Neuronal stem cell (in vitro differentiated cells): ENCODE results near the gene ACTRT2.

ENCODE experiments used
- DNase-seq: peaks from one replicate; pipeline ENCODE4 v3.0.0-alpha.2; 2013; ENCODE audit warnings: low spot score
- H2AFZ ChIP-seq: one replicate; pipeline ENCODE4 v1.6.1; 2013; ENCODE audit warnings: mild to moderate bottlenecking, low read length, inconsistent platforms
- H2AK5ac ChIP-seq: 2 replicates; pipeline ENCODE4 v1.6.1; 2013; ENCODE audit warnings: low read depth, mild to moderate bottlenecking, inconsistent platforms, low read length, moderate library complexity, mixed read lengths
- H2BK120ac ChIP-seq: 2 replicates; pipeline ENCODE4 v1.6.1; 2013; ENCODE audit warnings: low read depth, mild to moderate bottlenecking, inconsistent platforms, low read length, moderate library complexity, mixed read lengths
- H2BK12ac ChIP-seq: one replicate; pipeline ENCODE4 v1.6.1; 2013; ENCODE audit warnings: low read length, inconsistent platforms
- H2BK15ac ChIP-seq: 2 replicates; pipeline ENCODE4 v1.6.1; 2013; ENCODE audit warnings: mild to moderate bottlenecking, low read length, inconsistent platforms, mixed read lengths
- H2BK5ac ChIP-seq: one replicate; pipeline ENCODE4 v1.6.1; 2013; ENCODE audit warnings: inconsistent platforms, mild to moderate bottlenecking, low read length, moderate library complexity
- H3K14ac ChIP-seq: one replicate; pipeline ENCODE4 v1.6.1; 2013; ENCODE audit warnings: low read length, inconsistent platforms
- H3K18ac ChIP-seq: 2 replicates; pipeline ENCODE4 v1.6.1; 2013; ENCODE audit warnings: low read length, inconsistent platforms
- H3K23ac ChIP-seq: 2 replicates; pipeline ENCODE4 v1.6.1; 2013; ENCODE audit warnings: low read depth, mild to moderate bottlenecking, mixed read lengths, low read length, inconsistent platforms; ENCODE audit not compliant: poor library complexity
- H3K27ac ChIP-seq: replicated peaks from 3 replicates; pipeline ENCODE4 v1.5.1; 2013; ENCODE audit warnings: low read length, inconsistent platforms
- H3K27me3 ChIP-seq, 3 experiments: 2 replicates each; pipeline ENCODE4 v1.6.1; 2013; ENCODE audit warnings: low read length in 3 of 3, mild to moderate bottlenecking in 2 of 3, inconsistent platforms in 1 of 3, low read depth in 1 of 3, mixed read lengths in 1 of 3, moderate library complexity in 1 of 3; ENCODE audit not compliant: control insufficient read depth in 3 of 3, insufficient read depth in 3 of 3
- H3K36me3 ChIP-seq, 2 donors: replicated peaks in 1 of 2; 2 replicates each; pipeline ENCODE4 v1.6.1; 2013; ENCODE audit warnings: low read length in 2 of 2; ENCODE audit not compliant: control insufficient read depth in 2 of 2, insufficient read depth in 2 of 2
- H3K4ac ChIP-seq: 2 replicates; pipeline ENCODE4 v1.6.1; 2013; ENCODE audit warnings: inconsistent platforms, mild to moderate bottlenecking, low read length, moderate library complexity
- H3K4me1 ChIP-seq, 2 donors: 1 replicate in 1 of 2; 2 replicates in 1 of 2; pipeline ENCODE4 v1.6.1; 2013; ENCODE audit warnings: low read length in 2 of 2, low read depth in 1 of 2; ENCODE audit not compliant: control insufficient read depth in 2 of 2, insufficient read depth in 1 of 2
- H3K4me2 ChIP-seq: one replicate; pipeline ENCODE4 v1.6.1; 2013; ENCODE audit warnings: mild to moderate bottlenecking, low read length, inconsistent platforms; ENCODE audit not compliant: insufficient read depth, poor library complexity, severe bottlenecking
- H3K4me3 ChIP-seq, 2 donors: 2 replicates each; pipeline ENCODE4 v1.5.1; 2013; ENCODE audit warnings: low read length in 2 of 2, mild to moderate bottlenecking in 2 of 2, inconsistent platforms in 1 of 2, moderate library complexity in 1 of 2
- H3K79me1 ChIP-seq: one replicate; pipeline ENCODE4 v1.6.1; 2013; ENCODE audit warnings: low read depth, mild to moderate bottlenecking, inconsistent platforms, low read length, moderate library complexity
- H3K9ac ChIP-seq: one replicate; pipeline ENCODE4 v1.6.1; 2013; ENCODE audit warnings: mild to moderate bottlenecking, low read depth, low read length, inconsistent platforms; ENCODE audit not compliant: poor library complexity
- H3K9me3 ChIP-seq, 2 donors: replicated peaks in 1 of 2; 2 replicates each; pipeline versions ENCODE3 to v1.6.1; 2013; ENCODE audit warnings: low read length in 2 of 2, mild to moderate bottlenecking in 2 of 2, inconsistent platforms in 1 of 2, low read depth in 1 of 2, mixed read lengths in 1 of 2, moderate library complexity in 1 of 2; ENCODE audit not compliant: control insufficient read depth in 2 of 2, insufficient read depth in 1 of 2
- H4K8ac ChIP-seq: one replicate; pipeline ENCODE4 v1.6.1; 2013; ENCODE audit warnings: low read depth, mild to moderate bottlenecking, inconsistent platforms, low read length, moderate library complexity
- H4K91ac ChIP-seq: one replicate; pipeline ENCODE4 v1.6.1; 2013; ENCODE audit warnings: low read length, low read depth, mild to moderate bottlenecking, inconsistent platforms; ENCODE audit not compliant: poor library complexity
- WGBS, 2 donors: extraction: QIAGEN DNeasy Blood & Tissue Kit; methylation state at CpG; one replicate each; pipeline ENCODE4 v1.1.7; 2013; ENCODE audit warnings: missing lambda C conversion rate in 2 of 2, mixed read lengths in 1 of 2; ENCODE audit not compliant: insufficient read length in 2 of 2, insufficient replicate concordance in 1 of 2; ENCODE audit errors: extremely low coverage in 2 of 2; 5-methylcytosine and 5-hydroxymethylcytosine counted together

ACTRT2 gene

GRCh38 chr1:2975466-2976179, 45.6 kb upstream of the ACTRT2 start:
- no peak overlapping the region for H2BK12ac ChIP-seq
- peak overlapping the region; percentile 58 for H3K18ac ChIP-seq
- H2BK5ac ChIP-seq, result no peak overlapping the region
- H2BK120ac ChIP-seq, result no peak overlapping the region
- no peak overlapping the region for H3K4me2 ChIP-seq
- no peak overlapping the region for H4K8ac ChIP-seq
- no peak for DNase-seq
- no peak overlapping the region for H3K4ac ChIP-seq
- no peaks in the 10 kb centered on the region for H3K36me3 ChIP-seq
- no peak overlapping the region for H2BK15ac ChIP-seq
- H3K4me1 ChIP-seq, result peaks cover 0 to 2% of the 10 kb centered on the region in 2 donors
- peak overlapping the region in 1 of 2 donors; percentile 57 for H3K4me3 ChIP-seq
- no peak overlapping the region for H3K14ac ChIP-seq
- peak overlapping the region; percentile 83 for H3K9ac ChIP-seq
- peaks cover 3% of the 10 kb centered on the region for H3K79me1 ChIP-seq
- H3K23ac ChIP-seq, result no peak overlapping the region
- no CpG with 5 or more reads among the region's 19 CpGs for WGBS, 2 donors
- peaks cover 0 to 3% of the 10 kb centered on the region in 2 donors for H3K9me3 ChIP-seq
- peak overlapping the region; percentile 61 for H2AK5ac ChIP-seq
- H4K91ac ChIP-seq, result no peak overlapping the region
- H2AFZ ChIP-seq, result no peak overlapping the region
- H3K27ac ChIP-seq, result no peak overlapping the region
- H3K27me3 ChIP-seq, result peaks cover 0 to 25% (median 0%) of the 10 kb centered on the region in 3 experiments

DNA sequence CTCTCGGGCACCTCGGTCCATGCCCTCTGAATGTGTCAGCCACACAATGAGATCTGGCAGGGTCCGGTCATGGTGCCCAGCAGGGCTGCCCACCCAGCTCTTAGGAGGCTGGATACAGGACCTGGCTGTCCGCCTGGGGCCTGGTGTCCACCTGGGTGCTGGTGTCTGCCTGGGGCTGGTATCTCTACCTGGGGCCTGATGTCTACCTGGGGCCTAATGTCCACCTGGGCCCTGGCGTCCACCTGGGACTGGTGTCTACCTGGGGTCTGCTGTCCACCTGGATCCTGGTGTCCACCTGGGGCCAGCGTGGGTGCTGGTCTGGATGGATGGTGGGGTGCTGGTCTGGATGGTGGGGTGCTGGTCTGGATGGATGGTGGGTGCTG, 45.1 kb upstream of the ACTRT2 start:
- Histone ChIP-seq H3K27me3 (peaks cover 0 to 23% (median 0%) of the 10 kb centered on the region in 3 experiments), H3K18ac (peak overlapping the region; percentile 65), H2BK12ac (no peak overlapping the region), H3K4me1 (peaks cover 0 to 2% of the 10 kb centered on the region in 2 donors), H4K8ac (no peak overlapping the region), H3K4me3 (no peak overlapping the region), H3K23ac (peak overlapping the region; percentile 43), H3K36me3 (no peaks in the 10 kb centered on the region), H4K91ac (no peak overlapping the region), H3K4me2 (no peak overlapping the region), H2AFZ (no peak overlapping the region), H2BK15ac (no peak overlapping the region), H3K27ac (no peak overlapping the region), H3K4ac (no peak overlapping the region), H3K79me1 (peaks cover 3% of the 10 kb centered on the region), H3K9ac (no peak overlapping the region), H2BK120ac (no peak overlapping the region), H2BK5ac (no peak overlapping the region), H3K14ac (no peak overlapping the region), H3K9me3 (peaks cover 0 to 3% of the 10 kb centered on the region in 2 donors), H2AK5ac (peak overlapping the region; percentile 61)
- no peak for DNase-seq
- WGBS, 2 donors, result no CpG with 5 or more reads among the region's 6 CpGs

DNA sequence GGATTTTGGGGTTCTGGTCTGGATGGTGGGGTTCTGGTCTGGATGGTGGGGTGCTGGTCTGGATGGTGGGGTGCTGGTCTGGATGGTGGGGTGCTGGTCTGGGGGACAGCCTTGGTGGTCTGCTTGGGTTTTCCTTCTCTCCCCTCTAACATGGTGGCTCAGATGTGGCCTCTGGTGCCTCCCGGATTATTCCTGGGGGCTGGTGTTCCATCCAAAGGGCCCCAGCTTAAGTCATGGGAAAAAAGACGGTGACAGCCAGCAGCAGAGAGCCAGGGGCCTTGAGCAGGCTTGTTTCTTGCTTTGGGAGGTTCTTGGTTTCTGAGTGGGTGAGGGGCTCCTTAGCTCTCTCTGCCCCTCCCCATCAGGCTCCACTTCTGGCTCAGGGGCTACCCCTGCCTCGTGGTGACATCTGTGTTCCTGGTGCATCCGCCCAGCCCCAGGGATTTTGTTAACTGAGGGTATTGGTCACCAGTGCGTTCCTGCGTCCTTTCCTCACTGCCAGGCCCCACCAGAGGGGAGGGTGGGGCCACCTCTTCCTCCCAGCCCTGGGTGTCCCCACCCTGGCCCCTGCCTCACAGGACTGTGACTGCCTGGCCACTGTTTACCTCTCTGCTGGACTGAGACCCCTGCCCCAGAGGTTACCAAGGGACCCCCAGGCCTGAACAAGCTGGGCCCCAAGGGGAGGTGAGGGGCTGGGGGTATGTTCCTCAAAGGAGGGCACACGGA, 43.2 kb upstream of the ACTRT2 start:
- H3K36me3 ChIP-seq, result no peaks in the 10 kb centered on the region
- H3K4me3 ChIP-seq, result no peak overlapping the region
- H2BK120ac ChIP-seq, result no peak overlapping the region
- no peak overlapping the region for H4K91ac ChIP-seq
- no peak for DNase-seq
- peaks cover 0 to 35% (median 0%) of the 10 kb centered on the region in 3 experiments for H3K27me3 ChIP-seq
- H4K8ac ChIP-seq, result peak overlapping the region; percentile 43
- H2BK5ac ChIP-seq, result peak overlapping the region; percentile 39
- H3K79me1 ChIP-seq, result peaks cover 3% of the 10 kb centered on the region
- peak overlapping the region; percentile 58 for H2BK15ac ChIP-seq
- H3K23ac ChIP-seq, result no peak overlapping the region
- H3K18ac ChIP-seq, result peak overlapping the region; percentile 71
- no CpG with 5 or more reads among the region's 7 CpGs for WGBS, 2 donors
- H3K27ac ChIP-seq, result no peak overlapping the region
- no peak overlapping the region for H3K4me2 ChIP-seq
- no peak overlapping the region for H3K4ac ChIP-seq
- no peak overlapping the region for H3K9ac ChIP-seq
- no peak overlapping the region for H3K14ac ChIP-seq
- H3K4me1 ChIP-seq, result peaks cover 0 to 2% of the 10 kb centered on the region in 2 donors
- H2BK12ac ChIP-seq, result no peak overlapping the region
- peak overlapping the region; percentile 96 for H2AK5ac ChIP-seq
- H3K9me3 ChIP-seq, result peaks cover 0 to 2% of the 10 kb centered on the region in 2 donors
- H2AFZ ChIP-seq, result no peak overlapping the region

GRCh38 chr1:2978691-2979190, 42.5 kb upstream of the ACTRT2 start:
- Histone ChIP-seq H3K4ac (no peak overlapping the region), H3K4me1 (peaks cover 0 to 2% of the 10 kb centered on the region in 2 donors), H3K4me2 (no peak overlapping the region), H3K23ac (no peak overlapping the region), H3K79me1 (peaks cover 3% of the 10 kb centered on the region), H2AFZ (no peak overlapping the region), H4K91ac (no peak overlapping the region), H2BK12ac (peak overlapping the region; percentile 73), H3K18ac (peak overlapping the region; percentile 85), H3K27ac (no peak overlapping the region), H3K27me3 (peaks cover 0 to 37% (median 0%) of the 10 kb centered on the region in 3 experiments), H4K8ac (no peak overlapping the region), H3K9me3 (peaks cover 0 to 2% of the 10 kb centered on the region in 2 donors), H2BK120ac (peak overlapping the region; percentile 47), H3K4me3 (peak overlapping the region in 1 of 2 donors; percentile 22), H2AK5ac (peak overlapping the region; percentile 56), H2BK5ac (peak overlapping the region; percentile 39), H3K14ac (peak overlapping the region; percentile 71), H3K36me3 (no peaks in the 10 kb centered on the region), H2BK15ac (peak overlapping the region; percentile 64), H3K9ac (no peak overlapping the region)
- WGBS, 2 donors, result no CpG with 5 or more reads among the region's 11 CpGs
- DNase-seq, result no peak
